ENCODE measurements around the gene PLEKHA3.

DNA sequence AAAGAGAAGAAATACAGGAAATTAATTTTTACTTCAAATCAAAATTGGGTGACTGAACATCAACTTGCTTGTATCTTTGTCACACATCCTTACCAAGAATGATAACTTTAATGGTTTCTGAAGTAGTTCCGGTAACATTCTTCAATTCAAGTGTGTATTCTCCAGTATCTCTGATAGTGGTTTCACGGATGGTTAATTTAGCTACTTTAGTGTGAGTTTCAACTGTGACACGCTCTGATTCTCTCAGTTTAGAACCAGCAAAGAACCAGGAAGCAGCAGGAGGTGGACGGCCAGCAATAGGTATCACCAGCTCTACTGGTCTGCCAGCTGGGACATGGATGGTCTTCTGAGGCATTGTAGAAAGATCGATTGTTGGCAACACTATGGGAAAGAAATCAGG is 62.3 kb downstream of the PLEKHA3 start:
- TF ChIP-seq EP300 (IDR thresholded peaks at IDR 0.05) (no peak), POLR2AphosphoS5 (IDR thresholded peaks at IDR 0.05) (no peak)
- TF ChIP-seq, protein P1, sequence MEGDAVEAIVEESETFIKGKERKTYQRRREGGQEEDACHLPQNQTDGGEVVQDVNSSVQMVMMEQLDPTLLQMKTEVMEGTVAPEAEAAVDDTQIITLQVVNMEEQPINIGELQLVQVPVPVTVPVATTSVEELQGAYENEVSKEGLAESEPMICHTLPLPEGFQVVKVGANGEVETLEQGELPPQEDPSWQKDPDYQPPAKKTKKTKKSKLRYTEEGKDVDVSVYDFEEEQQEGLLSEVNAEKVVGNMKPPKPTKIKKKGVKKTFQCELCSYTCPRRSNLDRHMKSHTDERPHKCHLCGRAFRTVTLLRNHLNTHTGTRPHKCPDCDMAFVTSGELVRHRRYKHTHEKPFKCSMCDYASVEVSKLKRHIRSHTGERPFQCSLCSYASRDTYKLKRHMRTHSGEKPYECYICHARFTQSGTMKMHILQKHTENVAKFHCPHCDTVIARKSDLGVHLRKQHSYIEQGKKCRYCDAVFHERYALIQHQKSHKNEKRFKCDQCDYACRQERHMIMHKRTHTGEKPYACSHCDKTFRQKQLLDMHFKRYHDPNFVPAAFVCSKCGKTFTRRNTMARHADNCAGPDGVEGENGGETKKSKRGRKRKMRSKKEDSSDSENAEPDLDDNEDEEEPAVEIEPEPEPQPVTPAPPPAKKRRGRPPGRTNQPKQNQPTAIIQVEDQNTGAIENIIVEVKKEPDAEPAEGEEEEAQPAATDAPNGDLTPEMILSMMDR (IDR thresholded peaks at IDR 0.05), result no peak
